Sigmoid colon (tissue), 4 donors: ENCODE measurements around the gene HNRNPDL.
"Not testable (repeated sequence)": the region's sequence is repeated elsewhere in the genome, so short reads cannot be mapped to it uniquely, and the experiment has no call there.

Experiments used
- EP300 ChIP-seq, 4 donors: sonication (generic); formaldehyde crosslinking; IDR thresholded peaks; one replicate each; pipeline ENCODE4 v1.6.1; 2017; ENCODE audit warnings: antibody characterized with exemption in 4 of 4
- POLR2A ChIP-seq, 2 donors: fragments of 450-650 bp; IDR thresholded peaks; one replicate each; pipeline ENCODE4 v1.6.1; 2016; ENCODE audit warnings: antibody characterized with exemption in 2 of 2, mild to moderate bottlenecking in 2 of 2, moderate library complexity in 2 of 2
- POLR2AphosphoS5 ChIP-seq, 4 donors: sonication (generic); formaldehyde crosslinking; IDR thresholded peaks; one replicate each; pipeline ENCODE4 v1.6.1; 2017; ENCODE audit warnings: antibody characterized with exemption in 4 of 4
- TF ChIP-seq, protein P1 (sequence below), 4 experiments: fragments of 450-650 bp in 3 of 4; fragments of 200-600 bp in 1 of 4; IDR thresholded peaks; one replicate each; pipeline ENCODE4 v1.5.1; 2016 to 2019; ENCODE audit warnings: antibody characterized with exemption in 4 of 4, mild to moderate bottlenecking in 3 of 4, moderate library complexity in 2 of 4

DNA sequence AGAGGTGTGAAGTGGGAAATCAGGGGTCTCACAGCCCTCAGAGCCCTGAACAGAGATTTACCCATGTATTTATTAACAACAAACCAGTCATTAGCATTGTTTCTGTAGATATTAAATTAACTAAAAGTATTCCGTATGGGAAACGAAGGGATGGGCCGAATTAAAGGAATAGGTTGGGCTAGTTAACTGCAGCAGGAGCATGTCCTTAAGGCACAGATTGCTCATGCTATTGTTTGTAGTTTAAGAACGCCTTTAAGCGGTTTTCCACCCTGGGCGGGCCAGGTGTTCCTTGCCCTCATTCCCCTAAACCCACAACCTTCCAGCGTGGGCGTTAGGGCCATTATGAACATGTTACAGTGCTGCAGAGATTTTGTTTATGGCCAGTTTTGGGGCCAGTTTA is 44.0 kb downstream of the HNRNPDL start:
- not testable (repeated sequence) for TF ChIP-seq POLR2A, POLR2AphosphoS5, EP300 (IDR thresholded peaks at IDR 0.05)
- TF ChIP-seq, protein P1, sequence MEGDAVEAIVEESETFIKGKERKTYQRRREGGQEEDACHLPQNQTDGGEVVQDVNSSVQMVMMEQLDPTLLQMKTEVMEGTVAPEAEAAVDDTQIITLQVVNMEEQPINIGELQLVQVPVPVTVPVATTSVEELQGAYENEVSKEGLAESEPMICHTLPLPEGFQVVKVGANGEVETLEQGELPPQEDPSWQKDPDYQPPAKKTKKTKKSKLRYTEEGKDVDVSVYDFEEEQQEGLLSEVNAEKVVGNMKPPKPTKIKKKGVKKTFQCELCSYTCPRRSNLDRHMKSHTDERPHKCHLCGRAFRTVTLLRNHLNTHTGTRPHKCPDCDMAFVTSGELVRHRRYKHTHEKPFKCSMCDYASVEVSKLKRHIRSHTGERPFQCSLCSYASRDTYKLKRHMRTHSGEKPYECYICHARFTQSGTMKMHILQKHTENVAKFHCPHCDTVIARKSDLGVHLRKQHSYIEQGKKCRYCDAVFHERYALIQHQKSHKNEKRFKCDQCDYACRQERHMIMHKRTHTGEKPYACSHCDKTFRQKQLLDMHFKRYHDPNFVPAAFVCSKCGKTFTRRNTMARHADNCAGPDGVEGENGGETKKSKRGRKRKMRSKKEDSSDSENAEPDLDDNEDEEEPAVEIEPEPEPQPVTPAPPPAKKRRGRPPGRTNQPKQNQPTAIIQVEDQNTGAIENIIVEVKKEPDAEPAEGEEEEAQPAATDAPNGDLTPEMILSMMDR (IDR thresholded peaks at IDR 0.05): not testable (repeated sequence)
